Colonic mucosa (tissue), 4 donors: ENCODE data around the gene ZNF708. TPM values are rescaled to one million over a fixed set of nuclear protein-coding genes. Genes with fewer than 3 reads are reported as not detected.
"Not testable (repeated sequence)": the region's sequence is repeated elsewhere in the genome, so short reads cannot be mapped to it uniquely, and the experiment has no call there.

ENCODE experiments used
- DNase-seq: peaks from one replicate; pipeline ENCODE4 v3.0.0-alpha.2; 2020
- H3K27ac ChIP-seq: fragments of 200-600 bp; one replicate; pipeline ENCODE4 v1.8.0; 2021
- H3K27me3 ChIP-seq: fragments of 200-600 bp; one replicate; pipeline ENCODE4 v1.8.0; 2021
- H3K36me3 ChIP-seq: fragments of 200-600 bp; one replicate; pipeline ENCODE4 v1.8.0; 2021
- H3K4me1 ChIP-seq: fragments of 200-600 bp; one replicate; pipeline ENCODE4 v1.8.0; 2021; ENCODE audit warnings: mild to moderate bottlenecking
- H3K4me3 ChIP-seq: fragments of 200-600 bp; one replicate; pipeline ENCODE4 v1.8.0; 2021
- H3K9ac ChIP-seq, 2 donors: one replicate each; pipeline ENCODE4 v1.7.0; 2013; ENCODE audit warnings: control low read depth in 2 of 2, low read depth in 2 of 2, low read length in 2 of 2
- H3K9me3 ChIP-seq: fragments of 200-600 bp; one replicate; pipeline ENCODE4 v1.8.0; 2021
- CTCF ChIP-seq: fragments of 200-600 bp; IDR thresholded peaks from one replicate; pipeline ENCODE4 v1.8.0; 2022; ENCODE audit warnings: antibody characterized with exemption, mild to moderate bottlenecking
- intact Hi-C: fragments of 100-400 bp; cut with DNase I; formaldehyde crosslinking; loops from one replicate; pipeline ENCODE4 v1.14.1; 2022
- total RNA-seq, 2 donors: library from RNA; stranded (reverse); fragmentation: NEBNext Ultra II Directional in 1 of 2; extraction: Animal tissue kit (Norgen Biotek cat#: 25700) in 1 of 2; gene quantifications; one replicate each; pipeline ENCODE4 v1.2.1, GENCODE V29; 2021
- donor health status: healthy.
- donor health status: DM: no; HTN: no; CAD: no.
- donor health status: DM: no; HTN: no; CAD: no.

ZNF708 gene
- total RNA-seq = 1 to 10 TPM; 6.0 to 8.1 TPM

GRCh38 chr19:21328885-21329605 lies at the start of gene ZNF708:
Gene ZNF708 (minus strand): TSS chr19:21329410. CDS start chr19:21329212, 198 bp downstream.
- H3K27ac ChIP-seq = peak within 1 kb of the TSS; percentile 93
- H3K27me3 ChIP-seq = no peaks in the 10 kb centered on the region
- H3K9me3 ChIP-seq = no peaks in the 10 kb centered on the region
- H3K36me3 ChIP-seq = peaks cover 5% of the 10 kb centered on the region
- DNase-seq = peak; percentile 93
- intact Hi-C loops = no loop called here
- no peaks in the 10 kb centered on the region for H3K4me1 ChIP-seq
- TF ChIP-seq CTCF = no peak
- peak within 1 kb of the TSS; percentile 86 to 93 for H3K9ac ChIP-seq
- peak within 1 kb of the TSS; percentile 77 for H3K4me3 ChIP-seq

- DNase-seq = no peak
Observed at GRCh38 chr19:21362291-21362690, 33.1 kb upstream of the ZNF708 start.

DNA sequence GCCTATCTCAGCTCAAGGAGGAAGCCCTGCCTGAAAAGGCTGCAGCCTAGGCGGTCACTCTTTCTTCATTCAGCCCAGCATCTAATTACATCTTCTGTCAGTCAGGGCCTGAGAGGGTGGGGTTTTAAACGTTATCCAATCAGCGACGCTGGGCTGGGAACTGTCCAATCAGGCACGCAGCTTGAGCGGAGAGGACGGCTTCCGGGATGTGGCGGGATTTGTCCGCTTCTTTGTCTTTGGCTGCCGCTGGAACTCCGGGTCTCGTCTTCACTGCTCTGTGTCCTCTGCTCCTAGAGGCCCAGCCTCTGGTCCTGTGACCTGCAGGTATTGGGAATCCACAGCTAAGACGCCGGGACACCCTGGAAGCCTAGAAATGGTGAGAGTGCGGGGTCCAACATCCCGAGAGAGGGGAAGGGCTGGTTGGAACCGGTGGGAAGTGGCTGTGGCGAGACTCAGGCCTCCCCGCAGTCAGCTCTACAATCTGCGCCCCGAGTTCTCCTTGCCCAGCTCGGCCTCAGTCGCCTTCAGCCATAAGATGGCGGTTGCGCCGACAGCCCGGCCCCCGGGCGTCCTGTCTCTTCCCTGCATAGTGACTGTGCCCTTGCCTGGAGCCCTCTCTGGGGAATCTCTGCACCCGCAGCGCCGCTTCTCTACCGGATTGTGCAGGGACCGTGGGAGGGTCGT lies 29.7 kb upstream of the ZNF708 start, which contains the start of gene ZNF738:
Gene ZNF738 (plus strand): TSS at position 233 of the 684 bp plus-strand sequence. CDS start 141 bp downstream, at position 374.
- TF ChIP-seq CTCF = no peak
- no peaks in the 10 kb centered on the region for H3K4me1 ChIP-seq
- H3K9me3 ChIP-seq = no peaks in the 10 kb centered on the region
- peak within 1 kb of the TSS; percentile 68 for H3K27ac ChIP-seq
- H3K27me3 ChIP-seq = no peaks in the 10 kb centered on the region
- peak within 1 kb of the TSS; percentile 50 for H3K4me3 ChIP-seq
- intact Hi-C loops = no loop called here
- H3K9ac ChIP-seq = peak within 1 kb of the TSS; percentile 71 to 78
- DNase-seq = peak; percentile 95
- no peaks in the 10 kb centered on the region for H3K36me3 ChIP-seq

More at GRCh38 chr19:21362291-21362690, 33.1 kb upstream of the ZNF708 start:
- intact Hi-C loops = no loop called here
- no peak for TF ChIP-seq CTCF
- Histone ChIP-seq H3K9me3 (no peaks in the 10 kb centered on the region), H3K4me3 (no peak overlapping the region), H3K27me3 (no peaks in the 10 kb centered on the region), H3K36me3 (no peaks in the 10 kb centered on the region), H3K27ac (no peak overlapping the region), H3K9ac (no peak overlapping the region), H3K4me1 (no peaks in the 10 kb centered on the region)

DNA sequence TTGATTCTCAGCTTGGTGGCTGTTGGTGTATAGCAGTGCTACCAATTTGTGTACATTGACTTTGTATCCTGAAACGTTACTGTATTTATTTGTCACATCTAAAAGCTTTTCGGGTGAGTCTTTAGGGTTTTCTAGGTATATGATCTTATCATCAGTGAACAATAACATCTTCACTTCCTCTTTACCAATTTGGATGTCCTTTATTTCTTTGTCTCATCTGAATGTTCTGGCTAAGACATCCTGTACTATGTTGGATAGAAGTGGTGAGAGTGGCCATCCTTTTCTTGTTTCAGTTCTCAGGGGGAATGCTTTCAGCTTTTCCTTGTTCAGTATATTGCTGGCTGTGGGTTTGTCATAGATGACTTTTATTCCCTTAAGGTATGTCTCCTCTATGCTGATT lies 23.6 kb upstream of the ZNF708 start:
- no peak overlapping the region for H3K9ac ChIP-seq
- intact Hi-C loops = no loop called here
- H3K36me3 ChIP-seq = no peaks in the 10 kb centered on the region
- DNase-seq = no peak
- H3K4me1 ChIP-seq = no peaks in the 10 kb centered on the region
- H3K4me3 ChIP-seq = no peak overlapping the region
- no peaks in the 10 kb centered on the region for H3K27me3 ChIP-seq
- H3K27ac ChIP-seq = no peak overlapping the region
- H3K9me3 ChIP-seq = no peaks in the 10 kb centered on the region
- TF ChIP-seq CTCF = no peak

GRCh38 chr19:21344841-21345240 lies 15.6 kb upstream of the ZNF708 start:
- H3K36me3 ChIP-seq, H3K27me3 ChIP-seq, H3K4me3 ChIP-seq, H3K9me3 ChIP-seq, H3K4me1 ChIP-seq, H3K27ac ChIP-seq, intact Hi-C loops, DNase-seq, H3K9ac ChIP-seq: not testable (repeated sequence)

GRCh38 chr19:21335721-21336120 lies 6.5 kb upstream of the ZNF708 start:
- no peak overlapping the region for H3K27ac ChIP-seq
- no peak for TF ChIP-seq CTCF
- H3K9me3 ChIP-seq = no peaks in the 10 kb centered on the region
- no peak overlapping the region for H3K9ac ChIP-seq
- no peaks in the 10 kb centered on the region for H3K4me1 ChIP-seq
- no peak overlapping the region for H3K4me3 ChIP-seq
- intact Hi-C loops = no loop called here
- no peaks in the 10 kb centered on the region for H3K36me3 ChIP-seq
- H3K27me3 ChIP-seq = no peaks in the 10 kb centered on the region
- no peak for DNase-seq
